Testis (tissue), 3 donors: ENCODE results near the gene TXLNA. TPM values are rescaled to one million over a fixed set of nuclear protein-coding genes. Genes with fewer than 3 reads are reported as not detected.

Experiments used
- DNase-seq: peaks from one replicate; pipeline ENCODE4 v3.0.0-alpha.2; 2019
- H3K27ac ChIP-seq, 2 donors: fragments of 200-600 bp; sonication (generic); one replicate each; pipeline ENCODE4 v1.5.1; 2019
- H3K27me3 ChIP-seq: fragments of 200-600 bp; sonication (generic); one replicate; pipeline ENCODE4 v1.5.1; 2019
- H3K36me3 ChIP-seq: fragments of 200-600 bp; sonication (generic); one replicate; pipeline ENCODE4 v1.5.1; 2017; ENCODE audit warnings: low read depth; ENCODE audit errors: missing control alignments
- H3K4me1 ChIP-seq: fragments of 200-600 bp; sonication (generic); one replicate; pipeline ENCODE4 v1.5.1; 2019
- H3K4me3 ChIP-seq, 2 donors: fragments of 200-600 bp; sonication (generic); one replicate each; pipeline ENCODE4 v1.5.1; 2017 to 2019
- H3K9me3 ChIP-seq: fragments of 200-600 bp; sonication (generic); one replicate; pipeline ENCODE4 v1.5.1; 2017
- CTCF ChIP-seq, 3 experiments: fragments of 450-650 bp in 2 of 3; fragments of 200-600 bp in 1 of 3; sonication (generic) in 1 of 3; IDR thresholded peaks; one replicate each; pipeline ENCODE4 v1.5.1; 2016 to 2019; ENCODE audit warnings: antibody characterized with exemption in 3 of 3, mild to moderate bottlenecking in 2 of 3, moderate library complexity in 1 of 3
- POLR2A ChIP-seq: fragments of 450-650 bp; IDR thresholded peaks from one replicate; pipeline ENCODE4 v1.6.1; 2017; ENCODE audit warnings: antibody characterized with exemption, mild to moderate bottlenecking, moderate library complexity
- WGBS, 2 donors: methylation state at CpG; one replicate each; pipeline ENCODE4 v1.1.5; 2018; 5-methylcytosine and 5-hydroxymethylcytosine counted together
- intact Hi-C: fragments of 100-400 bp; cut with DNase I; formaldehyde crosslinking; loops from one replicate; pipeline ENCODE4 v1.15.1; 2023; ENCODE audit warnings: low total_unique reads
- polyA plus RNA-seq: library from polyadenylated mRNA; stranded (reverse); fragments of 350-450 nt; fragmentation: Illumina TruSeq; extraction: RNeasy Lipid Tissue Mini Kit (QIAGEN cat#74804); gene quantifications from one replicate; pipeline ENCODE4 v1.2.3, GENCODE V29; 2014; ENCODE audit warnings: low read depth, low replicate concordance; ENCODE audit not compliant: insufficient read depth
- total RNA-seq, 2 donors: library from RNA; depleted of rRNA; stranded (reverse); fragments of >200 nt; gene quantifications; one replicate each; pipeline ENCODE4 v1.2.3, GENCODE V29; 2016

TXLNA gene
- total and polyA plus RNA-seq, 3 donors from 2014 or later: 52.6 to 69.2 (median 67.6) TPM

- peak; percentile 67 for DNase-seq
- WGBS, 2 donors: 1 to 5% methylated on average over 4 to 51 of the region's 55 CpGs
- H3K4me1 ChIP-seq: peaks cover 30% of the 10 kb centered on the region
- intact Hi-C loops: loop anchor here (10.0 kb wide), 1 partner anchor 94 kb away; the partner anchor contains the start of gene MARCKSL1
- peak overlapping the region; percentile 47 to 80 for H3K4me3 ChIP-seq
- H3K9me3 ChIP-seq: no peaks in the 10 kb centered on the region
- peak overlapping the region; percentile 74 to 87 for H3K27ac ChIP-seq
- TF ChIP-seq POLR2A (no peak), CTCF (IDR thresholded peaks at IDR 0.05) (no peak)
- H3K27me3 ChIP-seq: no peaks in the 10 kb centered on the region
- H3K36me3 ChIP-seq: no peaks in the 10 kb centered on the region
These were observed 61.7 kb downstream of the TXLNA start for GRCh38 chr1:32241001-32241763.

GRCh38 chr1:32242341-32242851 lies 62.9 kb downstream of the TXLNA start:
- intact Hi-C loops: loop anchor here (10.0 kb wide), 1 partner anchor 92 kb away; the partner anchor contains the start of gene MARCKSL1
- Histone ChIP-seq H3K4me3 (no peak overlapping the region), H3K27ac (no peak overlapping the region)

GRCh38 chr1:32246888-32247273 lies 67.4 kb downstream of the TXLNA start, which contains the start of gene FAM167B:
Gene FAM167B (plus strand): TSS chr1:32247222. CDS start chr1:32247422, 200 bp downstream.
- Histone ChIP-seq H3K36me3 (no peaks in the 10 kb centered on the region), H3K4me1 (peaks cover 37% of the 10 kb centered on the region), H3K9me3 (no peaks in the 10 kb centered on the region), H3K4me3 (peak within 1 kb of the TSS in 1 of 2 donors; percentile 27), H3K27ac (peak within 1 kb of the TSS; percentile 18 to 52), H3K27me3 (no peaks in the 10 kb centered on the region)
- TF ChIP-seq CTCF (IDR thresholded peaks at IDR 0.05) (no peak), POLR2A (no peak)
- intact Hi-C loops: loop anchor here (10.0 kb wide), 1 partner anchor 88 kb away; the partner anchor contains the start of gene MARCKSL1
- WGBS, 2 donors: 60 to 68% methylated on average over 3 of the region's 3 CpGs
- peak; percentile 42 for DNase-seq

More at GRCh38 chr1:32242341-32242851, 62.9 kb downstream of the TXLNA start:
- no peaks in the 10 kb centered on the region for H3K27me3 ChIP-seq
- WGBS, 2 donors: 30% methylated on average over 5 to 7 of the region's 7 CpGs
- peaks cover 24% of the 10 kb centered on the region for H3K4me1 ChIP-seq
- DNase-seq: peak; percentile 28
- TF ChIP-seq POLR2A (no peak), CTCF (IDR thresholded peaks at IDR 0.05) (no peak)
- H3K36me3 ChIP-seq: no peaks in the 10 kb centered on the region
- no peaks in the 10 kb centered on the region for H3K9me3 ChIP-seq

- no peak for TF ChIP-seq CTCF (IDR thresholded peaks at IDR 0.05)
- no peak for TF ChIP-seq POLR2A
- Histone ChIP-seq H3K4me3 (no peak overlapping the region), H3K9me3 (no peaks in the 10 kb centered on the region), H3K27me3 (no peaks in the 10 kb centered on the region), H3K4me1 (peaks cover 40% of the 10 kb centered on the region), H3K27ac (peak overlapping the region; percentile 18 to 52), H3K36me3 (no peaks in the 10 kb centered on the region)
- WGBS, 2 donors: 64 to 81% methylated on average over 8 to 11 of the region's 12 CpGs
- intact Hi-C loops: loop anchor here (10.0 kb wide), 1 partner anchor 87 kb away; the partner anchor contains the start of gene MARCKSL1
- no peak for DNase-seq
These were observed 68.0 kb downstream of the TXLNA start for GRCh38 chr1:32247452-32247851.

Other genes starting within 250 kb of the TXLNA start
- gene PTP4A2, start 241.3 kb upstream of the TXLNA start, total RNA-seq: 100 to 1,000 TPM; 137 to 189 TPM
- 305 TPM for gene PTP4A2, start 241.3 kb upstream of the TXLNA start, polyA plus RNA-seq
- 10 to 100 TPM; 90.4 to 95.0 TPM for gene KHDRBS1, start 165.8 kb upstream of the TXLNA start, total RNA-seq
- 133 TPM for gene KHDRBS1, start 165.8 kb upstream of the TXLNA start, polyA plus RNA-seq
- 10 to 100 TPM; 15.7 to 16.9 TPM for gene TMEM39B, start 106.7 kb upstream of the TXLNA start, total RNA-seq
- gene TMEM39B, start 106.7 kb upstream of the TXLNA start, polyA plus RNA-seq: 24.0 TPM
- gene KPNA6, start 71.6 kb upstream of the TXLNA start, total RNA-seq: 10 to 100 TPM; 56.5 to 64.6 TPM
- 107 TPM for gene KPNA6, start 71.6 kb upstream of the TXLNA start, polyA plus RNA-seq
- gene CCDC28B, start 20.9 kb downstream of the TXLNA start, total RNA-seq: 100 to 1,000 TPM in 1 of 2 donors, 10 to 100 TPM in 1; 67.5 to 105 TPM
- gene CCDC28B, start 20.9 kb downstream of the TXLNA start, polyA plus RNA-seq: 55.3 TPM
- gene IQCC, start 26.0 kb downstream of the TXLNA start, total RNA-seq: 10 to 100 TPM; 11.9 to 16.3 TPM
- 21.6 TPM for gene IQCC, start 26.0 kb downstream of the TXLNA start, polyA plus RNA-seq
- 1 to 10 TPM in 1 of 2 donors, under 1 TPM in 1; 0.81 to 1.7 TPM for gene DCDC2B, start 29.4 kb downstream of the TXLNA start, total RNA-seq
- gene DCDC2B, start 29.4 kb downstream of the TXLNA start, polyA plus RNA-seq: 2.6 TPM
- 10 to 100 TPM; 35.9 to 58.3 TPM for gene TMEM234, start 42.7 kb downstream of the TXLNA start, total RNA-seq
- 31.8 TPM for gene TMEM234, start 42.7 kb downstream of the TXLNA start, polyA plus RNA-seq
- 100 to 1,000 TPM in 1 of 2 donors, 10 to 100 TPM in 1; 97.7 to 140 TPM for gene EIF3I, start 42.7 kb downstream of the TXLNA start, total RNA-seq
- 140 TPM for gene EIF3I, start 42.7 kb downstream of the TXLNA start, polyA plus RNA-seq
- gene FAM167B, start 67.5 kb downstream of the TXLNA start, total RNA-seq: 1 to 10 TPM in 1 of 2 donors, under 1 TPM in 1; 0.99 to 1.6 TPM
- 1.6 TPM for gene FAM167B, start 67.5 kb downstream of the TXLNA start, polyA plus RNA-seq
- gene LCK, start 71.6 kb downstream of the TXLNA start, total RNA-seq: 1 to 10 TPM in 1 of 2 donors, under 1 TPM in 1; 0.79 to 3.2 TPM
- 4.3 TPM for gene LCK, start 71.6 kb downstream of the TXLNA start, polyA plus RNA-seq
- gene HDAC1, start 112.4 kb downstream of the TXLNA start, total RNA-seq: 10 to 100 TPM; 83.1 to 99.2 TPM
- 91.6 TPM for gene HDAC1, start 112.4 kb downstream of the TXLNA start, polyA plus RNA-seq
- 100 to 1,000 TPM; 288 to 312 TPM for gene MARCKSL1, start 156.6 kb downstream of the TXLNA start, total RNA-seq
- 326 TPM for gene MARCKSL1, start 156.6 kb downstream of the TXLNA start, polyA plus RNA-seq
- 100 to 1,000 TPM; 103 to 194 TPM for gene FAM229A, start 182.8 kb downstream of the TXLNA start, total RNA-seq
- gene FAM229A, start 182.8 kb downstream of the TXLNA start, polyA plus RNA-seq: 71.5 TPM
- 10 to 100 TPM; 25.7 to 72.9 TPM for gene TSSK3, start 182.9 kb downstream of the TXLNA start, total RNA-seq
- 55.6 TPM for gene TSSK3, start 182.9 kb downstream of the TXLNA start, polyA plus RNA-seq
- gene BSDC1, start 214.8 kb downstream of the TXLNA start, total RNA-seq: 100 to 1,000 TPM; 160 to 234 TPM
- gene BSDC1, start 214.8 kb downstream of the TXLNA start, polyA plus RNA-seq: 130 TPM